Measurements from ENCODE around the gene ATG7. TPM values are rescaled to one million over a fixed set of nuclear protein-coding genes. Genes with fewer than 3 reads are reported as not detected.

The ATG7 gene, protein sequence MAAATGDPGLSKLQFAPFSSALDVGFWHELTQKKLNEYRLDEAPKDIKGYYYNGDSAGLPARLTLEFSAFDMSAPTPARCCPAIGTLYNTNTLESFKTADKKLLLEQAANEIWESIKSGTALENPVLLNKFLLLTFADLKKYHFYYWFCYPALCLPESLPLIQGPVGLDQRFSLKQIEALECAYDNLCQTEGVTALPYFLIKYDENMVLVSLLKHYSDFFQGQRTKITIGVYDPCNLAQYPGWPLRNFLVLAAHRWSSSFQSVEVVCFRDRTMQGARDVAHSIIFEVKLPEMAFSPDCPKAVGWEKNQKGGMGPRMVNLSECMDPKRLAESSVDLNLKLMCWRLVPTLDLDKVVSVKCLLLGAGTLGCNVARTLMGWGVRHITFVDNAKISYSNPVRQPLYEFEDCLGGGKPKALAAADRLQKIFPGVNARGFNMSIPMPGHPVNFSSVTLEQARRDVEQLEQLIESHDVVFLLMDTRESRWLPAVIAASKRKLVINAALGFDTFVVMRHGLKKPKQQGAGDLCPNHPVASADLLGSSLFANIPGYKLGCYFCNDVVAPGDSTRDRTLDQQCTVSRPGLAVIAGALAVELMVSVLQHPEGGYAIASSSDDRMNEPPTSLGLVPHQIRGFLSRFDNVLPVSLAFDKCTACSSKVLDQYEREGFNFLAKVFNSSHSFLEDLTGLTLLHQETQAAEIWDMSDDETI
- total RNA-seq, result 44.2 and 54.1 TPM in 2 replicates

DNA sequence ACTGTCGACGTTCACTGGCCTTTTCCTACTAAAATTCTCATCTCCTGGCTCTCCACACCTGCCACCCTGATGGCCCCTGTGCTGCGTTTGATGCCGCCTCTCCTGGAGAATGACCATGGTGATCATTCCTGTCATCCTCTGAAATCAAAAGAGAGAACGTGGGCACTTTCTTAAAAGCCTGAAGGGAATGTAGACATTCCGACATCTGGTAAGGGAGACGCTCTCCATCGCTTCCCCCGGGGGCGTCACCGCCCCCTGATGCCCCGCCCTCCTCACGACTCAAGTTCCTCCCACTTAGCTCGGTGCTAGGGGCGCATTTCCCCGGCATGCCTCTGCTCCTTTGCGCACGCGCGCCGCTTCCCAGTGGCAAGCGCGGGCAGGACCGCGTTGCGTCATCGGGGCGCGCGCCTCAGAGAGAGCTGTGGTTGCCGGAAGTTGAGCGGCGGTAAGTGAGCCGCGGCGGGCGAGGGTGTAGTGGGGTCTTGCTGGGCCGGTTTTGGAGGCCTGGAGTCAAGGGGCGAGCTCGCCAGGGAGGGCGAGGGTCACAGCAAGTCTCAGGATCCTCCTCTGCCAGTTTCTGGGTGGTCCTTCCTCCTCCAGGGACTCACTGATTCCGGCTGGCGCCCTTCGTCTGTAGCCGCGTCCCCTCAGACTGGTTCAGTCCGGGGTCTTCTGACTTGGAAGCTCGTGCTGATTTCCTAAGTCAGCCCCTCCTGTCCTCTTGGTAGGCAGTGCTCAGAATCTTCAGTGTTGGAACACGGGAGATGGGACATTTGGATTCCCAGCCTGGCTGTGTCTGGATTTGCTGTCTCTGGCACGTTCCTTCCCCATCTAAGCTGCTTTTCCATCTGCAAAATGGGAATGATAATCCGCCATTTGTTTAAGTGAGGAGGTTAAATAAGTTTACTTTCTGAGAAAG, at the start of gene ATG7:
TSS of gene ATG7 (plus strand) at position 412 of the 919 bp plus-strand sequence. CDS start 26,299 bp downstream, outside the sequence.

Other genes with a start within 250 kb of the ATG7 start
- gene HRH1, start 117.9 kb upstream of the ATG7 start, total RNA-seq, result 4.9 and 5.4 TPM in 2 replicates

Data from bronchus fibroblast of lung (primary cell).